Lower leg skin (tissue), 3 donors: ENCODE results near the gene ELP2.

Source experiments
- CTCF ChIP-seq, 3 donors: fragments of 450-650 bp; IDR thresholded peaks; one replicate each; pipeline ENCODE4 v1.5.1; 2016; ENCODE audit warnings: antibody characterized with exemption in 3 of 3, mild to moderate bottlenecking in 3 of 3, moderate library complexity in 2 of 3
- POLR2A ChIP-seq, 2 donors: fragments of 450-650 bp; IDR thresholded peaks; one replicate each; pipeline ENCODE4 v1.6.1; 2016 to 2017; ENCODE audit warnings: antibody characterized with exemption in 2 of 2, mild to moderate bottlenecking in 1 of 2, moderate library complexity in 1 of 2

- TF ChIP-seq CTCF (IDR thresholded peaks at IDR 0.05) (no peak), POLR2A (IDR thresholded peaks at IDR 0.05) (no peak)
Measured at GRCh38 chr18:36132756-36133155, 3.1 kb downstream of the ELP2 start.
